B cell (primary cell): ENCODE measurements around the gene CH25H. TPM values are rescaled to one million over a fixed set of nuclear protein-coding genes. Genes with fewer than 3 reads are reported as not detected.

ENCODE experiments used
- ATAC-seq: fragments of 200-7000 bp; cut with Tn5 transposase; one replicate; pipeline ENCODE4 v1.10.0; 2021; ENCODE audit warnings: low read depth, mild to moderate bottlenecking, moderate number of reproducible peaks, moderate library complexity
- CTCF ChIA-PET: fragments of 350-600 bp; sonication (Branson Sonifier 250); formaldehyde crosslinking; loops from one replicate; lab custom pipeline; 2021; ENCODE audit warnings: antibody characterized with exemption, inconsistent platforms; lab: Charles Lee
- POLR2A ChIA-PET: fragments of 350-600 bp; sonication (Branson Sonifier 250); formaldehyde crosslinking; loops from one replicate; lab custom pipeline; 2021; ENCODE audit warnings: antibody characterized with exemption; lab: Charles Lee
- DNase-seq: peaks from one replicate; pipeline ENCODE4 v3.0.0; 2013
- H2AFZ ChIP-seq: 2 replicates; pipeline ENCODE4 v1.6.1; 2012; ENCODE audit warnings: mild to moderate bottlenecking, low read depth, low read length; ENCODE audit not compliant: insufficient read depth, poor library complexity, severe bottlenecking
- H3K27ac ChIP-seq, 2 donors: 1 replicate in 1 of 2; 2 replicates in 1 of 2; pipeline ENCODE4 v1.5.1; 2012 to 2013; ENCODE audit warnings: low read length in 2 of 2, mild to moderate bottlenecking in 2 of 2, moderate library complexity in 1 of 2
- H3K27me3 ChIP-seq, 4 experiments: fragments of 200-600 bp in 1 of 4; sonication (generic) in 1 of 4; replicated peaks in 1 of 4; 1 replicate in 2 of 4; 2 replicates in 2 of 4; pipeline versions ENCODE4 v1.6.1 to v1.7.0; 2013 to 2016; ENCODE audit warnings: low read length in 3 of 4, mild to moderate bottlenecking in 2 of 4, mixed read lengths in 1 of 4, moderate library complexity in 1 of 4; ENCODE audit not compliant: insufficient read depth in 4 of 4, control insufficient read depth in 3 of 4; ENCODE audit errors: control extremely low read depth in 1 of 4
- H3K36me3 ChIP-seq, 2 experiments: replicated peaks in 1 of 2; 1 replicate in 1 of 2; 2 replicates in 1 of 2; pipeline versions ENCODE4 v1.6.1 to v1.7.1; 2013; ENCODE audit warnings: low read length in 1 of 2; ENCODE audit not compliant: insufficient read depth in 2 of 2, control insufficient read depth in 1 of 2; ENCODE audit errors: control extremely low read depth in 1 of 2, extremely low read depth in 1 of 2
- H3K4me1 ChIP-seq, 2 donors: fragments of 200-600 bp in 1 of 2; sonication (generic) in 1 of 2; 1 replicate in 1 of 2; 2 replicates in 1 of 2; pipeline versions ENCODE4 v1.5.1 to v1.6.1; 2013 to 2017; ENCODE audit warnings: low read length in 2 of 2; ENCODE audit not compliant: control insufficient read depth in 2 of 2, insufficient read depth in 2 of 2
- H3K4me2 ChIP-seq: replicated peaks from 2 replicates; pipeline ENCODE3; 2012; ENCODE audit warnings: mild to moderate bottlenecking, low read depth, low read length; ENCODE audit not compliant: poor library complexity, severe bottlenecking
- H3K4me3 ChIP-seq, 5 experiments: fragments of 200-600 bp in 1 of 5; sonication (generic) in 1 of 5; 1 replicate in 3 of 5; 2 replicates in 2 of 5; pipeline versions ENCODE4 v1.5.1 to v1.7.0; 2011 to 2016; ENCODE audit warnings: low read length in 4 of 5, mild to moderate bottlenecking in 4 of 5, low read depth in 2 of 5, control low read depth in 1 of 5, moderate library complexity in 1 of 5; ENCODE audit not compliant: insufficient read depth in 1 of 5; ENCODE audit errors: control extremely low read depth in 1 of 5, extremely low read depth in 1 of 5
- H3K79me2 ChIP-seq: fragments of 200-600 bp; sonication (generic); one replicate; pipeline ENCODE4 v1.6.0; 2016; ENCODE audit warnings: low read length; ENCODE audit not compliant: control insufficient read depth, insufficient read depth
- H3K9ac ChIP-seq: fragments of 200-600 bp; sonication (generic); 2 replicates; pipeline ENCODE4 v1.6.1; 2017; ENCODE audit warnings: mild to moderate bottlenecking, low read length, moderate library complexity
- H3K9me3 ChIP-seq, 3 donors: one replicate each; pipeline versions ENCODE4 v1.6.1 to v1.7.1; 2013; ENCODE audit warnings: low read length in 2 of 3; ENCODE audit not compliant: control insufficient read depth in 2 of 3, insufficient read depth in 1 of 3; ENCODE audit errors: control extremely low read depth in 1 of 3
- H4K20me1 ChIP-seq: 2 replicates; pipeline ENCODE4 v1.6.0; 2012; ENCODE audit warnings: mild to moderate bottlenecking, low read length; ENCODE audit not compliant: insufficient read depth, control insufficient read depth, poor library complexity, severe bottlenecking
- H3K27ac Mint-ChIP-seq: one replicate; pipeline ENCODE4 v1.8.0; 2021; ENCODE audit warnings: mixed read lengths
- H3K27me3 Mint-ChIP-seq: one replicate; pipeline ENCODE4 v1.8.0; 2021; ENCODE audit warnings: mixed read lengths
- H3K4me1 Mint-ChIP-seq: one replicate; pipeline ENCODE4 v1.8.0; 2021; ENCODE audit warnings: mixed read lengths
- H3K4me3 Mint-ChIP-seq: one replicate; pipeline ENCODE4 v1.8.0; 2021; ENCODE audit warnings: mixed read lengths
- H3K9me3 Mint-ChIP-seq: one replicate; pipeline ENCODE4 v1.8.0; 2022; ENCODE audit warnings: mixed read lengths; ENCODE audit not compliant: insufficient read depth
- EZH2 ChIP-seq: IDR thresholded peaks from 2 replicates; pipeline ENCODE4 v1.6.1; 2012; ENCODE audit warnings: borderline replicate concordance, low read depth, mild to moderate bottlenecking, moderate library complexity, low read length; ENCODE audit not compliant: insufficient read depth, poor library complexity, severe bottlenecking
- WGBS: methylation state at CpG from one replicate; pipeline ENCODE4 v1.1.5; 2013; ENCODE audit warnings: missing lambda C conversion rate; ENCODE audit not compliant: insufficient coverage; 5-methylcytosine and 5-hydroxymethylcytosine counted together
- intact Hi-C: fragments of 100-400 bp; cut with micrococcal nuclease; formaldehyde crosslinking; loops from one replicate; pipeline ENCODE4 v1.10.0; 2022
- polyA plus RNA-seq: library from polyadenylated mRNA; depleted of rRNA; stranded (reverse); fragments of >200 nt; gene quantifications from 2 replicates; pipeline ENCODE4 v1.2.3, GENCODE V29; 2012
- total RNA-seq, 2 donors: library from RNA; stranded (reverse); fragments of 120-200 nt in 1 of 2; gene quantifications; 1 replicate in 1 of 2; 2 replicates in 1 of 2; pipeline versions ENCODE4 v1.2.3 to v1.2.4, GENCODE V29; 2013 to 2022
- TF ChIP-seq, protein P1 (sequence below): fragments of 200-600 bp; IDR thresholded peaks from one replicate; pipeline ENCODE4 v1.8.0; 2022; ENCODE audit warnings: antibody characterized with exemption, mild to moderate bottlenecking

CH25H gene
- total and polyA plus RNA-seq, 2 donors (not counting 1 experiment from before 2014, with no cell fraction given) = not detected

DNA sequence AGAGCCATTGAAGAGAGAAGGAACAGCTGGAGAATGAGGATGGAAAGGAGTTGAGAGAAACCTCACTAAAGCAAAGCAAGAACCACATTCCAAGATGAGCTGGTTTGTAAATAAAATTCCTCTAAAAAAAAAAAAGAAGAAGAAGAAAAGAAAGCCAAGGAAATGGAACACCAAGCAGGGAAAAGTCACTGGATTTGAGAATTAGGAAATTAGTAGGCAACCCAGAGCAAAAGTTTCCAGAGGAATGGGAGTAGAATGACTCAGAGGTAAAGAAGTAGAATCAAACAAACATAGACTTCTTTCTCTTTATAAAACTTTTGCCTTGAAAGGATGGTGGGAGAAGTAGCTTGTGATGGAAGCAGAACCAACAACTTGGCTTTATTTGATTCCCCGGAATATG, 3.9 kb downstream of the CH25H start:
- Histone ChIP-seq H3K4me1 (peaks cover 19 to 20% of the 10 kb centered on the region in 2 donors), H3K27me3 (peaks cover 0 to 39% (median 17%) of the 10 kb centered on the region in 4 experiments), H3K4me2 (no peak overlapping the region), H3K79me2 (no peaks in the 10 kb centered on the region), H3K27ac (no peak overlapping the region), H3K36me3 (no peaks in the 10 kb centered on the region), H3K9ac (no peak overlapping the region), H3K9me3 (peaks cover 0 to 7% (median 0%) of the 10 kb centered on the region in 3 donors), H4K20me1 (no peaks in the 10 kb centered on the region), H3K4me3 (no peak overlapping the region), H2AFZ (no peak overlapping the region)
- Mint-ChIP-seq H3K4me3 (no peak overlapping the region), H3K4me1 (peaks cover 16% of the 10 kb centered on the region), H3K27me3 (peaks cover 43% of the 10 kb centered on the region), H3K9me3 (no peaks in the 10 kb centered on the region), H3K27ac (no peak overlapping the region)
- DNase-seq (no peak), ATAC-seq (no peak)
- intact Hi-C loops = no loop called here
- no peak for TF ChIP-seq EZH2
- TF ChIP-seq, protein P1, sequence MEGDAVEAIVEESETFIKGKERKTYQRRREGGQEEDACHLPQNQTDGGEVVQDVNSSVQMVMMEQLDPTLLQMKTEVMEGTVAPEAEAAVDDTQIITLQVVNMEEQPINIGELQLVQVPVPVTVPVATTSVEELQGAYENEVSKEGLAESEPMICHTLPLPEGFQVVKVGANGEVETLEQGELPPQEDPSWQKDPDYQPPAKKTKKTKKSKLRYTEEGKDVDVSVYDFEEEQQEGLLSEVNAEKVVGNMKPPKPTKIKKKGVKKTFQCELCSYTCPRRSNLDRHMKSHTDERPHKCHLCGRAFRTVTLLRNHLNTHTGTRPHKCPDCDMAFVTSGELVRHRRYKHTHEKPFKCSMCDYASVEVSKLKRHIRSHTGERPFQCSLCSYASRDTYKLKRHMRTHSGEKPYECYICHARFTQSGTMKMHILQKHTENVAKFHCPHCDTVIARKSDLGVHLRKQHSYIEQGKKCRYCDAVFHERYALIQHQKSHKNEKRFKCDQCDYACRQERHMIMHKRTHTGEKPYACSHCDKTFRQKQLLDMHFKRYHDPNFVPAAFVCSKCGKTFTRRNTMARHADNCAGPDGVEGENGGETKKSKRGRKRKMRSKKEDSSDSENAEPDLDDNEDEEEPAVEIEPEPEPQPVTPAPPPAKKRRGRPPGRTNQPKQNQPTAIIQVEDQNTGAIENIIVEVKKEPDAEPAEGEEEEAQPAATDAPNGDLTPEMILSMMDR = no peak
- 100% methylated on average over 1 of the region's 1 CpG for WGBS
- ChIA-PET POLR2A (no interaction called here), CTCF (interaction anchor here (0.8 to 3.6 kb wide), 4 partner anchors 12 to 367 kb away, joined by 4 to 18 read pairs (median 8); no protein-coding TSS in a partner anchor)

DNA sequence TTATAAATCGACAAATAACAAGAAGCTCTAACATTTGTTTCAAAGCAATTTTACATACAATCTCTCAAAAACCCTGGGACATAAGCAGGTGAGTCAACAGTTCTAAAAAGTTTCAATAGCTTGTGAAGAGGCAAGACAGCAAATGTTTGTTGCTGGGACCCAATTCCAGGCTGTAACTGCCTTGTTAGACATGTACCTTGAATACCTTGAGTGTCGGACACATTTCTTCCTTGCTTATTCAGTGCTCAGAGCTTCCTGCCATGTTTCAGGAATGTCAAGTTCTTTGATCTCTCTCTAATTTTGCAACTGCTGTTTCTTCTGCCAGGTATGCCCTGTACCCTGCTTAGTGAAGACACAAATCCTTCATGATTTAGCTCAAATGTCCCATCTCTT, 5.1 kb downstream of the CH25H start:
- Histone ChIP-seq H3K27ac (no peak overlapping the region), H2AFZ (no peak overlapping the region), H3K4me3 (no peak overlapping the region), H3K79me2 (no peaks in the 10 kb centered on the region), H3K36me3 (no peaks in the 10 kb centered on the region), H4K20me1 (no peaks in the 10 kb centered on the region), H3K9me3 (peaks cover 0 to 7% (median 0%) of the 10 kb centered on the region in 3 donors), H3K27me3 (peaks cover 0 to 27% (median 10%) of the 10 kb centered on the region in 4 experiments), H3K4me2 (no peak overlapping the region), H3K9ac (no peak overlapping the region), H3K4me1 (peaks cover 8 to 9% of the 10 kb centered on the region in 2 donors)
- H3K9me3 Mint-ChIP-seq = no peaks in the 10 kb centered on the region
- TF ChIP-seq, protein P1 = no peak
- TF ChIP-seq EZH2 = no peak
- DNase-seq (no peak), ATAC-seq (no peak)
- peaks cover 9% of the 10 kb centered on the region for H3K4me1 Mint-ChIP-seq
- WGBS = 100% methylated on average over 1 of the region's 2 CpGs
- CTCF ChIA-PET = interaction anchor here (1.6 to 1.7 kb wide), 2 partner anchors 8 to 9 kb away, joined by 3 to 4 read pairs; no protein-coding TSS in a partner anchor
- intact Hi-C loops = no loop called here
- H3K27ac Mint-ChIP-seq = no peak overlapping the region
- POLR2A ChIA-PET = no interaction called here
- H3K4me3 Mint-ChIP-seq = no peak overlapping the region
- peaks cover 36% of the 10 kb centered on the region for H3K27me3 Mint-ChIP-seq
